HG03520 (cell line): Measurements from ENCODE around the gene SSUH2.
A peak's percentile ranks its signal among the peaks of the same experiment; 100 is the strongest.

Experiments
- ATAC-seq: cut with Tn5 transposase; IDR thresholded peaks from one replicate; pipeline ENCODE4 v1.9.1; 2021; ENCODE audit warnings: mild to moderate bottlenecking, moderate library complexity; ENCODE audit not compliant: unreplicated experiment

The SSUH2 gene

DNA sequence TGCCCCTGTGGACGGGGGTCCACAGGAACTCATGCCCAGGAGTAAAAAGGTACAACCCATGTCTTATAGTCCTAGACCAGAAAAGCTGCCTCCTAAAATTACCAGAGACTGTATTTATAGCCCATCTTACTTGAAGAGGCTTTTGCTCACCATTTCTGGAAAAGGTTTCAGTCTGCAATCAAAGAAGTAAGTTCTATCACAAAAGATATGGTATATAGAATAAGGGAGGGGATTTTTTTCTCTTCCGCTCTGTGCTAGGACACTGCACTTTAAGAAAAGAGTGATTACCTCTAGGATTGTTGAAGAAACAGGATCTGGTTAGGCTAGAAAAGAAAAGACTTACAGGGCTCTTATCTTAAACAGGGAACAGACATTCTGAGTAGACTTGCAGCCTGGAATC, 2.6 kb downstream of the SSUH2 start:
- no peak for ATAC-seq

DNA sequence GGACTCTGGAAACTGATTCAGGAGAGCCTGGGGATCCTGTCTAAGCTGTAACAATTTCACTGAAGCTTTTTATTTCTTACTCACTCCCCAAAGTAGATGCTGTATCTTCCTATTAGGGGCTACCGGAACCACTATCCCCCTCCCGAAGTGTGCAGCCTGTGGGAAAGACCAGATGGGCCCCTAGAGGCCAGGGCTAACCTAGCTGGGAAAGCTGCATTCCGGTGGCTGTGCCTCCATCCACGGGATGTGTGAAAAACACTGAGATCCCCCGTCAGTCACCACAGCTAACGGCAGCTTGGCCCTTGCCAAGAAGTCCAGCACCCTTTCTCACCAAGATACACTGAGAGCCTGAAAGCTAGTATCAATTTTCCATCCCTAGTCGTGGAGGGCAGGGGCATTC, 3.1 kb downstream of the SSUH2 start:
- ATAC-seq = no peak

DNA sequence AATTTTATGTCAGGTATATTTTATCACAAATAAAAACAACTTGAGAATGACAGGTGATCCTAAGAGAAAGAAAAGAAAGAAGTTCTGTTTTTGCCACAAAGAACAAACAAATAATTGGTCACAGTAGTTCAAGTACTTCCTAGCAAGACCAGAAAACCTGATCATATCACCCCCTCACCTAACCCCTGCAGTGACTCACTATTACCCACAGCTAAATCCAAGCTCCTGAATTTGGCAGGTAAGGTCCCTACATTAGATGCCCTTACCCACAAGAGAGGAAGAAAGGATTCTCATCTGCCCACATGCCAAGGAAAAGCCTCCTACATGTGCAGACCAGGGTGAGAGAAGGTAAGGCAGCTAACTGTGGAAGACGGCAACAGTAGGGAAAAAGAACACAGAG, 4.4 kb downstream of the SSUH2 start:
- no peak for ATAC-seq

DNA sequence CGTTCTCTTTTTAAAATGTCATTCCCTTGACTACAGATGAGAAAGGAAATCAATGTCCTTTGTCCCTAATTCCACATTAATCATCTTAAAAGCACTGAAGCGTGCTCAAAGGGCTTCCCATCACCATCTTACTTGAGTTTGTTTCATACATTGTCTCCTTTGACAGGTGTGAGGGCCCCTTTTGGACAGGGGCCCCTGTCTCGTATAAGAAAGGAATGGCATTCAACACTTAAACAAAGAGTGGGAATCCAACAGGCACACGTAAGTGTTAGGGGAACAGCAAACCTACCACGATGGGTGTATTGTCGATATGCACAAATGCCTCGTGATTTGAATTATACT, 5.0 kb downstream of the SSUH2 start:
- no peak for ATAC-seq

DNA sequence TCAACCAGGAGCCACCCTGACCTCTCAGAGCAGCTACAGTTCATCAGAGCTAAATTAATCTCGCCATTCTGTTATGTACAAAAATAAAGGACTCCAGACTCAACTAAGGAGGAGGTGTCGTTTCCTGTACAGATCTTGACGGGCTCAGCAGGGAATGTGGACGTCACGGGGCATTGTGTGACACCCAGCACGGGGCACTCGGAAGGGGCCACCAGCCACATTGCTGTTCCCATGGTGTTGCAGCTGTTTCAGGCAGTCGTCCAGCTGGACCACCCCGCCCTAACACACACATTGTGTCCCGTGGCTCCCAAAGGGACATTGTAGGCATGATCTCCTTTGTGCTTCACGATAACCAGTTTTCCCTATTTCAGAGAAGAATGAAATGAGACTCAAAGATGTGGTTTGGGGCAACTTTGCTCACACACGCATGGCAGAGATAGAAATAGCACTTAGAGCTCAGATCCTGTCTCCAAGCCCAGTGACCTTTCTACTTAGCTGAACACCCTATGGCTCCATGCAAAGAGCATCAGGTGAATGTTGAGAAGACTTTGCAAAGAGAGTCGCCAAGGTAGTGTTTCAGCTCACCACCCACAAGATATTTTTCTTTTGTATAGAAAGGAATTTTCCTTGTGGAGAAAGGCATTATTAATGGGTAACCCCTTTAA, 5.5 kb downstream of the SSUH2 start:
- no peak for ATAC-seq

DNA sequence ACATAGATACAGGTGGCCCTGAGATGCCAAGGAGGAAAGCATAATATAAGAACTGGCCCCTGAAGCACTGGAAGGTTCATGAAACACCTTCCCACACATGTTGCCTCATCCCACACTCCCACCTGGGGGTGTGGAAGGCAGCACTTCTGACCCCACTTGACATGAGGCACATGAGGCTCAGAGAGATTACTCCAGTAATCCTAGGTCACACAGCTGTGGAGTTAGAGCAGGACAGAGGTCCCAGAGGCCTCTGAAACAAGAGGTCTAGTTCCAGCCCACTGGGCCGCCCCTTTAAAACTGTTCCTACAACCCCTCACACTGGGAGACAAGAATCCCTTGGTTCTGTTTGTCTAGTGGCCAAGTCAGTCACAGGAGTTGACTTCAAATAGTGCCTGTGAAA, 7.2 kb downstream of the SSUH2 start:
- ATAC-seq = no peak

DNA sequence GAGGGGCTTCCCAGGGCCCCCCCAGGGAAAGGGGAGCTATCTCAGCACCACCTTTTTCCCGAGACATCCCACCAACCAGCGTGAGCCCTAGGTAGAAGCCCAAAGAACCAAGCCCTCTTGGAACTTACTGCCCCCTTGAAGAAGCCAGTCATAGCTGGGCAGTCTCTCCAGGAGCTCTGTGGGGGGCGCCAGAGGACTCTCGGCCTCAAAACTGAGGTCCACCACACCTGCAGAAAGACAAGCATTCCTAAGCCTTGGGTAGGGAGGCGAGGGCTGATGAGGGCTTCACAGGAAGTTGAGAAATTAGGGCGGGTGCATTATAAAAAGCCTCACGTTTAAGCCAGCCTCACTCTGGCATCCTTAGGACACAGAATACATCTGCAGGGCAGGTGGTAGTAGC, 9.0 kb downstream of the SSUH2 start:
- ATAC-seq = no peak

DNA sequence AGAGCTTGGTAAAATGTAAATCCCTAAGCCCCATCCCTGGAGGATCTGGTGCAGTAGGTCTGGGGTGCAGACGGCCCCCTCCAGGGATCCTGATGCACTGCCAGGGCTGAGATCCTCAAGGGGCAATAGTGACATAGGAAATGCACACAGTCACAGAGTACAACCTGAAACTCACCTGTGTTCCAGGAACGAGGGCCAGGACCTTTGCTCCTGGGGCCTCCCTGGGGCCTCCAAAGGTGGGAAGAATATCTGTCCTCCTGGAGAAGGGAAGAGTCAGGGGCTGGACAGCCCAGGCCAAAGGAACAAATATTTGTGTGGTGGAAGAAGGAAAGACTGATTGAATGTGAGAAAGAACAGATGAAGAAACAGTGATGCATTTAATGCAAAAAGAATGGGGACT, 9.5 kb downstream of the SSUH2 start:
- no peak for ATAC-seq

DNA sequence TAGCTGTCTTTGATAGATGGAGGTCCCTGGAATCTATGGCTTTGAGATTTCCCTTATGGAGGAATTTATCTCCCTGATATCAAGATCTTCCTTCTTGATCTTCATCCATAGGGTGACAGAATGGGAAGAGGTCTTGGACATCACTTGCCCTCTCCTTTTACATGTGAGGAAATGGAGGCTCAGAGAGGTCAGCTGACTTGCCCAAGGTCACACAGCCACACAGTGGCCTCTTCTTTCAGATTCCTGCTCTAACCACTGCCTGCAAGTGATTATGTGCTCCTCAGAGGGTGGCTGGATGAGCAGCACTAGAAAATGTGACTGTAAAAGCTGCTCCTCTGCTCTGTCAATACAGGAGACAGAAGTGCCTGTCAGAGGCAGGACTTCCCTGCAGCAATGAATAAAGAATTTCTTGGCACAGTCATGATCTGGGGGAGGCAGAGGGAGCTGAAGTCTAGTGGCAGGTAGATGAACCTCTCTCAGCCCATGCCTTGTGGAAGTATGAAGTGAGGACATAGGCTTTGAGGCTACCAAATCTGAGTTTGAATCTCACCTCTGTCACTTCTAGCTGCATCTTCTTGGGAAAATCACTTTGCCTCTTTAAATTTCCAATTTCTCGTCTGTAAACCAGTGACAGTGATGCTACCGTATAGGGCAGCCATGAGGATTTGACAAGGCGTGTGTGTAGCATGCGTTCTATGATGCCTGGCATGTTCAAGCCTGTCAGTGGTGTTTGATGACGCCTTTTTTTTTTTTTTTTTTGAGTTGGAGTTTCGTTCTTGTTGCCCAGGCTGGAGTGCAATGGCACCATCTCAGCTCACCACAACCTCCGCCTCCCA, 12.0 kb downstream of the SSUH2 start:
- ATAC-seq = no peak

DNA sequence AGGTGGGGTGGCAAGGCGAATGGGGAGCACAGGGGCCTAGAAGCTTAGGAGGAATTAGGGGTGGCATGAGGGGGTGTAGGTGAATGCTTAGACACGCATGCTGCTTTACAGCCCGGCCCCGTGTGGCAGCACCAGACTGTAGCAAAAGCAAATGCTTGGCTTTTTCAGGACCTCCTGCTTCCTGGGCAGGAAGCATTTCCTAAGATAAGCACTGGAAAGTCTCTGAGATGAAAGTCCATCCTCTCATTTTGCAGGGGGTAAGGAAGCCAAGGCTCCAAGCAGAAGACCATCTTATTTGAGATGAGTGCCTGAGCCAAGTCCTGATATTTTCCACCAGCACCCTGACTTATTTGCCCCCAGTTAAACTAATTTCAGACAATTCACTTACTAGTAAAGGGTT, 12.9 kb downstream of the SSUH2 start:
- ATAC-seq = no peak

DNA sequence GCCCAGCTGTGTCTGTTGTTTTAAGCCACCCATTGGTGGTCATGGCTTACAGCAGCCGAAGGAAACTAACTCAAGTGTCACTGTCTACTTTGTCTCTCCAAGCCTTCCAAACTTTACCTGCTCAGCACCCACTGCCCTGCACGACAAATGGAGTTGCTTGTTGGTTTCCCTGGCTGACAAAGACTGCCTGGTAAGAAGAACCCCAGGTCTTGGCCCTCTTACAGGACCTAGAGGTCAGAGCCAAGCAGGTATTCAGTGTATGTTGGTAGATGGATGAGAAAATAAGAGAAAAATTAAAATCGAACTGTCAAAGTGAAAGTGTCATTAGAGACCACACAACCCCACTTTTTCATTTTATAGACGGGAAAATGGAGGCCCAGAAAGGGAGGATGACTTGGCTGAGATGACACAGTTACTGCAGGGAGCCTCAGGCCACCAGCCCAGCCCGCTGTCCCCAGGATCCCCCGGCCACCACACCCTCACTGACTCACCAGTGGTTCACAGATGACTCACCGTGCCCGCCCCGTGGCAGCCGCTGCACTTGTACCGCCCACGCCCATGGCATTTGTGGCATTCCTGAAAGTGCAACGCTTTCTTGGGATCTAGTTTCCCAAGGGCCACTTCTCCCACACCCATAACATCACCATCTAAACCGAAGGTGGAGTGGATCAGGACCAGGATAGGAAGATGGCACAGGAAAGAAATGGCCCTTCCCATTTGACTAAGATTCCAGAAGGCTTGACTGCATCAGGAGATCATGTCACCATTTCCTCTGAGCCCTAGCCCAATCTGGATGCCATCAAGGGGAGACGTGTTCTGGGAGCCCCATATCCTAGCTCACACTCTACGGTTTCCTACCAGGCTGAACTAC, 15.2 kb downstream of the SSUH2 start:
- ATAC-seq = peak; percentile 74

DNA sequence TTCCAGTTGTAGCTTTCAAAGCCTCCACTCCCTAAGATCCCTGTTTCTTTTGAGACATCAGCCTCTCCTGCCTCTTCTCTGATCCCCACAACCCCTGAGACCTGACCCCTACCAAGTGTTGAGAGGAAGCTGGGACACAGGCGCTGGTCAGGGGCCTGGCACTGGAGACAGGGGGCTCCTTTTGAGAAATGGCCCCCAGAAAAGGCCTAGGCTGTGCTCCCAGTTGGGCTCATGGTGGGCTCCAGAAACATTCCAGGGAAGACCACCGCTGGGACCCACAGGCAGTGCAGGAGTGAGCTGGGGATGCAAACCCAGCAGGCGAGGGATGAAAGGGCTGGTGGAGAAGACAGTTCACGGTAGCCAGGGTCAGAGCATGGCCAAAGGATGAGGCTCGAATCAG, 16.6 kb downstream of the SSUH2 start:
- ATAC-seq = no peak

DNA sequence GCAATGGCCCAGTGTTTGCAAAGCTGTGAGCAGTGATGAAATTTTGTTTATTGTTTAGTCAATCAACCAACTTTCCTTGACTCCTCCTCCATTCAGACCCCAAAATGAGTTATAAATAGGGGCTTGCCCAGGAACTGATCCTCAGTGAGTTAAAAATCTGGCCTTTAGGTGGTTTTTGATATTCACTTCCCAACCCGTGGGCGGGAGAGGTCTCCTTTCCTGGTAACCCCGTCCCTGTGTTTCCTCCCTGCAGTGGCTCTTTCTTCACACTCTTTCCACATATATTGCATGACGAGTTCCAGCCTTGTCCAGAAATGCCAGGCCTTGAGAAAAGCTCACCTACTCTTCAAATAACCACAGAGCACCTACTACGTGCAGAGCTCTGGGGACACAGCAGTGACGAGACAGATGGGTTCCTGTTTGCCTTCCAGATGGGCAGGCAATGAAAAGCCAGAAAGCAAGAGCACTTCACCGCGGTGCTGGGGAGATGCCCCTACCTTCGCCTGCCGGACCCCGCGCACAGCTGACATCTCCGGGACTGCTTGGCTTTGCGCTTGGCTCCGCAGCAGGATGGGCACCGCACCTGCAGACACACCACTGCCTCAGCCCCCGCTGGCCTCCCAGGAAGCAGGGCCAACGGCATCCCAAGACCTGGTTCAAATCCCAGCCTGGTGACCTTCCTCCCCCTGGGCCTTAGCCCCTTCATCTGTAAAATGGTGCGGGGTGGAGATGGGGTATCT, 17.2 kb downstream of the SSUH2 start:
- no peak for ATAC-seq

DNA sequence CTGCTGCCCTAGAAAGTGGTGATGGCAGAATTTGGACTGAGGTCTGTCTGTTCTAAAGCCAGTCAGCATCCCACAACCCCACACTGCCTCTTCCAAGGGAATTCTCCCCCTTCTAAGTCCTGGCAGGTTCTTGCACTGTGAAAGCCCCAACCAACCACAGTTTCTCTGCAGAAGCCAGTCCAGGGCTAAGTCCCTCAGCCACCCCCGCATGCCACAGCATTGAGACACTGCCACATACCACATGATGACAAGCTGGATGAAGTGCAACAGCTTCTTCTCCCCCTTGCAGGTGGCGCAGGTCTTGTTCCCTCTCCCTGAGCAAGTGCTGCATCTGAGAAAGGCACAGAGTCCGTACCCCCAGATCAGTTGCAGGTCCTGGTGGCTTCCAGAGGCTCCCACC, 18.6 kb downstream of the SSUH2 start:
- no peak for ATAC-seq

DNA sequence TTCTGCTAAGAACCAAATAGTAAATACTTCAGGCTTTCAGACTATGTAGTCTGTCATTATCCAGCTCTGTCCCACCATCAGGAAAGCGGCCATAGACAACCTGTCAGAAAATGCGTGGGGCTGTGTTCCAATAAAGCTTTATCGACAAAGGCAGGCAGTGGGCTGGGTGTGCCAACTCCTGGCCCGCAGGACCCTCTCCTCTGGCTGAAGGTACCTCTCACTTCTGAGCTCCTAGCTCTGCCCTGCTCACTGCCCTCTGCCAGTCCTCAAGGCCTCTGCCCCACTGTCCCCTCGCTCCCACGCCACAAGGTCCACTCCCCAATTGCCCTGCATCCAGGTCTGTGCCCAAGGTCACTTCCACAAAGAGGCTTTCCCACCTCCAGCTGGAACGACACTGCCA, 20.0 kb downstream of the SSUH2 start:
- ATAC-seq = no peak

DNA sequence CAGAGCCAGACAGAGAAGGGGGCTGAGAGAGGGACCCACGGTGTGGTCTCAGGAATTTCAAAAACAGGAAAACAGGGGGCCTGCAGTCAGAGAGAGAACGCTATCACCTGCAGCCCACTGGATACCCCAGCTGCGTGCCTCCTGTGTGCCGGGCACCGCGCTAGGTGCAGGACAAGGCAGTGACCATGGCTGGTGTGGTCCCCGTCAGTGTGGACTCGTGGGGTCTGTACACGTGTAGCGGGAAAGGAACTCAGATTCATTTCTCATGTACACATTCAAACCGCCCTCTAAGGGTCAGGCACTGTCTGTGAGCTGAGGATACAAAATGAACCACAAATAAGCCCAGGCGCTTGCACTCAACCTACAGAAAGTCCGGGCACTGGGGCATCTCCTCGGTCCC, 20.9 kb downstream of the SSUH2 start:
- ATAC-seq = no peak

DNA sequence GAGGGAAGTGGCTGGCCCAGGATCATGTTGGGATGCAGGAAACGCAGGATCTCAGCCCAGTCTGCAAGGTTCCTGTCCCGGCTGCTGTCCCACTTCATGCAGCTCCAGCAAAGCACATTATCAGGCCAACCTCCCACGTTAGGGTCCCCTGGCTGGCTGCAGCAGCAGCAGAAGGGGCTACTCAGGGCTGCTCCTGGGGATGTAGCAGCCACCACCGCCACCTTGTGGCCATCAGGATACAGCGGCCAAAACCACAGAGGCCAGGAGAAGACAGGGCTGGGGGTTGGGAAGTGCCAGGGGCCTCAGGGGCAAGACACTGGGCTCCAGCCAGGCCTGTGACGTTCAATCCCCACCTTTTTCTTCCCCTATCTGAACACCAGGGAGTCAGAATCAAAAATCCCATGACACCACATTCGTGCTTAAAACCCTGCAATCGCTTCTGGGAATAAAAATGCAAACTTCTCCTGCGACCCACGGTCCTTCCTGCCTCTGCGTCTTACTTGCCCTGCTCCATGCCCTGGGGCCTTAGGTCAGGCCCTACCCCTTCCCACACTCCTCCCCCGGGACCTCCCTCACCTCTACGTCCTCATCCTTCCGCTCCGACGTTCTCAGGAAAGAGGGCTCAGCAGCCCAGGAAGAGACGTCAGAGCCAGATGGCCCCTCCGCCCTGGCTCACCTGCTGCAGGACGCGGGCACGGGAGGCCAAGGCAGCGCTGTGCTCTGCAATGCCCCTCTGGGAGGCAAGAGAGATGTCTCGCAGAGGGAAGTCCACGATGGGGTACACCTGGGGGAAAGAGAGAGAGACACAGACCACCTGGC, 21.5 kb downstream of the SSUH2 start:
- peak; percentile 96 for ATAC-seq

DNA sequence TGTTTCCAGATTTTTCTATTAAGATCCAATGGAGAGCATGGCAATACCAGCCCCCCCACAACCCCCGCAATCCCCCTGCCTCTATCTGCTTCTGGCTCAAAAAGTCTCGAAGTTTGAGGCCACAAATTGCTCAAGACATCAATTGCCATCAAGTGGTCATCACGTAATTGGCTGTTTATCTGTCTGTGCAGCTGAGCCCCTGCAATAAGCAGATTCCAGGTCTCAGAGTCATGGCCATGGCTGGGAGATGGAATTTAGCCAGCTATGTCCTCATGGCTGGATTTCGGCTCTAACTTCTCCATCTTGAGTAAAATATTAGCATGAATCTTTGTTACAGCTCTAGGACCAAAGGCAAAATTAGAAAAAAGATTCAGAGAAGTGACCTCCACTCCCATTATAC, 22.7 kb downstream of the SSUH2 start:
- ATAC-seq = no peak

DNA sequence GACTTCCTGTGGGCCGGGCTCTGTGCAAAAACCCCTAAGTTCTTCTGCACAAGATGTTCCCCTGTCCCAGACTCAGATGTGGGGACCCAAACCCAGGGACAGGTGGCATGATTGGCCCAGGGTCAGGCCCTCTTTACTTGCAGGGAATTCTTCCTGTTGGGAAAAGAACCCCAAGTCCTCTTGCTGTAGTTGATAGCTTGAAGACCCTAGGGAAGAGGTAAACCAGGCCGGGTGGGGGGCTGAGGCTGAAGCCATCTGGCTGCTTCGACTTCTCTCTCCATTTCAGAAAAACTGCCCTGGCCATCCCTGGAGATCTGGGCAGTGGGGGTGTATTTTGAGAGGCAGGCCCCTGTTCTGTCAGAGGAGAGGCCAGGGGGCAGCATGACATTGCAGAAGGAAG, 23.5 kb downstream of the SSUH2 start:
- no peak for ATAC-seq

DNA sequence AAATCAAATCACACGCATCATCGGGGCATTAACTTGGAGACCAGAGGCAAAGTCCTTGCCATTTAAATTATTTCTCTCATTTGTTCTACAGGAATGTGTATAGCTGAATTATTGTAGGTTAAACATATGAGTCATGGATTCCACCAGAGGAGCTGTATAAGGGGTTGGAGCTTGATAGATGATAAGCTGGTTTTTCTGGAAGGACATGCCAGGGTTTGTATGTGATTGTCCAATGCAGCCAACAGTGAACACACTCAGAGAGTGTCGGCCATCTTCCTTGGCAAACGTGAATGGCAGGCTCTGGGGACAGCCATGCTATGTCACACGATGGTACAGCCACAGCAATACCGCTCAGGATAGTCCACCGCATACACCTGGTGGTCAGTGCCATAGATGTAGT, 25.1 kb downstream of the SSUH2 start:
- no peak for ATAC-seq
